GM12892 (cell line): ENCODE data around the gene ZNF438.

Experiments used
- POLR2A ChIP-seq: IDR thresholded peaks from 2 replicates; pipeline ENCODE4 v1.6.1; 2011; ENCODE audit warnings: low read depth, low read length, control low read depth
- POLR2AphosphoS5 ChIP-seq: IDR thresholded peaks from 2 replicates; pipeline ENCODE4 v1.6.1; 2011; ENCODE audit warnings: low read depth, low read length, control low read depth
- TAF1 ChIP-seq: IDR thresholded peaks from 2 replicates; pipeline ENCODE4 v1.6.1; 2011; ENCODE audit warnings: low read depth, mild to moderate bottlenecking, control low read depth, low read length, borderline replicate concordance

- no peak for TF ChIP-seq TAF1
- no peak for TF ChIP-seq POLR2A
- TF ChIP-seq POLR2AphosphoS5: no peak
Measured at GRCh38 chr10:31001740-31002139, 29.9 kb downstream of the ZNF438 start.
